SK-N-SH (cell line): ENCODE data around the gene KRTAP10-5. TPM values are rescaled to one million over a fixed set of nuclear protein-coding genes. Genes with fewer than 3 reads are reported as not detected.

Experiments used
- CTCF ChIA-PET: fragments of 300-600, 350-600 bp; formaldehyde crosslinking; extraction: SDS; loops from one replicate; lab custom pipeline; 2021; lab: Yijun Ruan, JAX
- POLR2A ChIA-PET: fragments of 350-600 bp; sonication (Branson Sonifier 250); formaldehyde crosslinking; extraction: SDS; loops from one replicate; lab custom pipeline; 2020; ENCODE audit warnings: antibody characterized with exemption, inconsistent platforms; lab: Yijun Ruan, JAX
- DNase-seq: peaks from one replicate; pipeline ENCODE4 v3.0.0; 2012
- H2AFZ ChIP-seq: fragments of 200-600 bp; sonication (generic); 2 replicates; pipeline ENCODE4 v1.8.1; 2016; ENCODE audit warnings: antibody characterized with exemption, mild to moderate bottlenecking, low read depth
- H3F3A ChIP-seq: fragments of 200-600 bp; sonication (generic); replicated peaks from 2 replicates; pipeline ENCODE3; 2016; ENCODE audit warnings: antibody characterized with exemption, mild to moderate bottlenecking; ENCODE audit not compliant: insufficient read depth
- H3K27ac ChIP-seq, 2 experiments: fragments of 200-500 bp in 1 of 2; fragments of 200-600 bp in 1 of 2; sonication (Bioruptor generic) in 1 of 2; sonication (generic), shearing (Covaris generic) in 1 of 2; 2 replicates each; pipeline versions ENCODE4 v1.5.1 to v1.6.1; 2014 to 2016; ENCODE audit warnings: low read depth in 2 of 2, inconsistent platforms in 1 of 2, low read length in 1 of 2, mild to moderate bottlenecking in 1 of 2, mixed read lengths in 1 of 2
- H3K27me3 ChIP-seq: fragments of 200-600 bp; sonication (generic), shearing (Covaris generic); 2 replicates; pipeline ENCODE4 v1.6.1; 2016; ENCODE audit warnings: mixed run types; ENCODE audit not compliant: insufficient read depth
- H3K36me3 ChIP-seq, 2 experiments: fragments of 200-500 bp in 1 of 2; fragments of 200-600 bp in 1 of 2; sonication (Bioruptor generic) in 1 of 2; sonication (generic) in 1 of 2; replicated peaks in 1 of 2; 2 replicates each; pipeline versions ENCODE3 to v1.5.1; 2014 to 2016; ENCODE audit warnings: low read length in 1 of 2, mild to moderate bottlenecking in 1 of 2; ENCODE audit not compliant: insufficient read depth in 2 of 2, control insufficient read depth in 1 of 2
- H3K4me1 ChIP-seq, 2 experiments: fragments of 200-500 bp in 1 of 2; fragments of 200-600 bp in 1 of 2; sonication (Bioruptor generic) in 1 of 2; sonication (generic), shearing (Covaris generic) in 1 of 2; 2 replicates each; pipeline versions ENCODE4 v1.5.1 to v1.6.1; 2014 to 2016; ENCODE audit warnings: low read depth in 1 of 2, low read length in 1 of 2, mixed run types in 1 of 2; ENCODE audit not compliant: insufficient read depth in 2 of 2, control insufficient read depth in 1 of 2
- H3K4me2 ChIP-seq: fragments of 200-600 bp; sonication (generic), shearing (Covaris generic); 2 replicates; pipeline ENCODE4 v1.6.1; 2017; ENCODE audit warnings: mixed run types
- H3K4me3 ChIP-seq, 2 experiments: fragments of 200-500 bp in 1 of 2; fragments of 200-600 bp in 1 of 2; sonication (Bioruptor generic) in 1 of 2; sonication (generic), shearing (Covaris generic) in 1 of 2; 2 replicates each; pipeline versions ENCODE4 v1.5.1 to v1.8.1; 2014 to 2016; ENCODE audit warnings: low read depth in 2 of 2, inconsistent platforms in 1 of 2, low read length in 1 of 2, mild to moderate bottlenecking in 1 of 2, mixed read lengths in 1 of 2, moderate library complexity in 1 of 2
- H3K79me2 ChIP-seq: fragments of 200-600 bp; sonication (generic); 2 replicates; pipeline ENCODE4 v1.8.1; 2017; ENCODE audit warnings: mild to moderate bottlenecking; ENCODE audit not compliant: insufficient read depth
- H3K9ac ChIP-seq: fragments of 200-600 bp; sonication (generic); 2 replicates; pipeline ENCODE4 v1.6.1; 2017; ENCODE audit warnings: mixed run types
- H3K9me2 ChIP-seq: fragments of 200-600 bp; sonication (generic); 2 replicates; pipeline ENCODE4 v1.6.1; 2017; ENCODE audit warnings: mixed run types
- H3K9me3 ChIP-seq: fragments of 200-600 bp; sonication (generic); 2 replicates; pipeline ENCODE4 v1.6.1; 2017; ENCODE audit warnings: mixed run types, mild to moderate bottlenecking, moderate library complexity
- H4K20me1 ChIP-seq: fragments of 200-600 bp; sonication (generic); 2 replicates; pipeline ENCODE4 v1.6.1; 2017; ENCODE audit warnings: mild to moderate bottlenecking, mixed run types; ENCODE audit not compliant: insufficient read depth
- CTCF ChIP-seq: fragments of 200-600 bp; sonication (generic); IDR thresholded peaks from 2 replicates; pipeline ENCODE4 v1.6.1; 2017; ENCODE audit warnings: antibody characterized with exemption, mild to moderate bottlenecking, moderate library complexity
- ELF1 ChIP-seq: IDR thresholded peaks from 2 replicates; pipeline ENCODE4 v1.4.0; 2012
- FOSL2 ChIP-seq: IDR thresholded peaks from 2 replicates; pipeline ENCODE4 v1.4.0; 2012; ENCODE audit warnings: low read depth, mild to moderate bottlenecking, moderate library complexity, borderline replicate concordance
- FOXJ3 ChIP-seq: sonication (generic); formaldehyde crosslinking; IDR thresholded peaks from 2 replicates; pipeline ENCODE4 v1.5.1; 2020; ENCODE audit warnings: mild to moderate bottlenecking, missing genetic modification reagents
- FOXM1 ChIP-seq: IDR thresholded peaks from 2 replicates; pipeline ENCODE4 v1.4.0; 2012; ENCODE audit warnings: low read depth, mild to moderate bottlenecking
- JUND ChIP-seq: IDR thresholded peaks from 2 replicates; pipeline ENCODE4 v1.4.0; 2012
- MXI1 ChIP-seq: IDR thresholded peaks from 2 replicates; pipeline ENCODE4 v1.6.1; 2012; ENCODE audit warnings: mild to moderate bottlenecking, low read depth, low read length, improper control_type of control experiment
- NRF1 ChIP-seq: IDR thresholded peaks from 2 replicates; pipeline ENCODE4 v1.6.1; 2012; ENCODE audit warnings: low read depth, mild to moderate bottlenecking, low read length
- PBX3 ChIP-seq: IDR thresholded peaks from 2 replicates; pipeline ENCODE4; 2012
- POLR2AphosphoS5 ChIP-seq: IDR thresholded peaks from 2 replicates; pipeline ENCODE4 v1.6.1; 2012; ENCODE audit warnings: low read depth, low read length
- RFX5 ChIP-seq: IDR thresholded peaks from 2 replicates; pipeline ENCODE4 v1.6.1; 2012; ENCODE audit warnings: mild to moderate bottlenecking, improper control_type of control experiment, low read length
- RXRA ChIP-seq: IDR thresholded peaks from 2 replicates; pipeline ENCODE4 v1.4.0; 2012; ENCODE audit warnings: low read depth, mild to moderate bottlenecking, borderline replicate concordance
- SIN3A ChIP-seq: IDR thresholded peaks from 2 replicates; pipeline ENCODE4 v1.6.1; 2012; ENCODE audit warnings: low read depth, mild to moderate bottlenecking, low read length, moderate library complexity, borderline replicate concordance
- SMC3 ChIP-seq: IDR thresholded peaks from 2 replicates; pipeline ENCODE4 v1.6.1; 2012; ENCODE audit warnings: low read depth, low read length, improper control_type of control experiment
- TAF1 ChIP-seq: IDR thresholded peaks from 2 replicates; pipeline ENCODE4 v1.6.1; 2012; ENCODE audit warnings: low read depth, mild to moderate bottlenecking, low read length, moderate library complexity, borderline replicate concordance
- USF2 ChIP-seq: fragments of 150-350 bp; IDR thresholded peaks from 2 replicates; pipeline ENCODE4 v1.6.1; 2017; ENCODE audit warnings: antibody characterized with exemption, low read length, low read depth, borderline replicate concordance
- YY1 ChIP-seq: IDR thresholded peaks from 2 replicates; pipeline ENCODE4 v1.4.0; 2012; ENCODE audit warnings: low read depth, mild to moderate bottlenecking
- WGBS: methylation state at CpG from one replicate; pipeline ENCODE4 v1.1.6; 2017; ENCODE audit warnings: low lambda C conversion rate; 5-methylcytosine and 5-hydroxymethylcytosine counted together
- polyA plus RNA-seq, 3 experiments: library from polyadenylated mRNA; depleted of rRNA; stranded (reverse); fragments of >200 nt; gene quantifications; 2 replicates each; pipeline ENCODE4 v1.2.3, GENCODE V29; 2012
- TF ChIP-seq, protein P1 (sequence below): IDR thresholded peaks from 2 replicates; pipeline ENCODE4 v1.6.1; 2012; ENCODE audit warnings: mild to moderate bottlenecking, low read depth, low read length, moderate library complexity
- TF ChIP-seq, protein P2 (sequence below): IDR thresholded peaks from 2 replicates; pipeline ENCODE4 v1.4.0; 2012; ENCODE audit warnings: low read depth

The KRTAP10-5 gene
- polyA plus RNA-seq, 1 of the 3 experiments (the other 2 are of a cell fraction): not detected

DNA sequence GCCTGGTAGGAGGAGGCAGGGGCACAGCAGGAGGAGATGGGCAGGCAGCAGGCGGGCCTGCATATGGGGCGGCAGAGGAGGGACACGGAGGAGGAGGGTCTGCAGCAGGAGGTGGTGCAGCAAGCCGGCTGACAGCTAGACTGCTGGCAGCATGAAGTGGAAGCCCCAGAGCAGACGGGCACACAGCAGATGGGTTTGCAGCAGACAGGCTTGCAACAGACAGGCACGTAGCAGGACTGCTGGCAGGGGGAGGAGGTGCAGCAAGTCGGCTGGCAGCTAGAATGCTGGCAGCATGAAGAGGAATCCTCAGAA is 615 bp downstream of the KRTAP10-5 start:
- no peaks in the 10 kb centered on the region for H3K79me2 ChIP-seq
- POLR2A ChIA-PET: no interaction called here
- no peak for DNase-seq
- H3K4me3 ChIP-seq: no peak overlapping the region
- H4K20me1 ChIP-seq: no peaks in the 10 kb centered on the region
- H3K4me2 ChIP-seq: no peak overlapping the region
- no peaks in the 10 kb centered on the region for H3K9me2 ChIP-seq
- no peaks in the 10 kb centered on the region for H3F3A ChIP-seq
- H3K36me3 ChIP-seq: no peaks in the 10 kb centered on the region
- WGBS: 8% methylated on average over 7 of the region's 7 CpGs
- H3K9me3 ChIP-seq: no peaks in the 10 kb centered on the region
- H3K9ac ChIP-seq: no peak overlapping the region
- H3K27me3 ChIP-seq: peaks cover 17% of the 10 kb centered on the region; the same call in 1 of the 2 replicates
- no peak overlapping the region for H2AFZ ChIP-seq
- H3K27ac ChIP-seq: no peak overlapping the region
- H3K4me1 ChIP-seq: peaks cover 0 to 10% of the 10 kb centered on the region in 2 experiments; a peak in 1 of 4 replicates
- CTCF ChIA-PET: interaction anchor here (1.1 kb wide), 2 partner anchors 17 to 213 kb away, joined by 3 to 5 read pairs; no protein-coding TSS in a partner anchor
- no peak for TF ChIP-seq FOXJ3 (CRISPR knock-in tag)
- TF ChIP-seq NRF1: no peak
- TF ChIP-seq JUND: no peak
- no peak for TF ChIP-seq FOSL2
- no peak for TF ChIP-seq FOXM1

DNA sequence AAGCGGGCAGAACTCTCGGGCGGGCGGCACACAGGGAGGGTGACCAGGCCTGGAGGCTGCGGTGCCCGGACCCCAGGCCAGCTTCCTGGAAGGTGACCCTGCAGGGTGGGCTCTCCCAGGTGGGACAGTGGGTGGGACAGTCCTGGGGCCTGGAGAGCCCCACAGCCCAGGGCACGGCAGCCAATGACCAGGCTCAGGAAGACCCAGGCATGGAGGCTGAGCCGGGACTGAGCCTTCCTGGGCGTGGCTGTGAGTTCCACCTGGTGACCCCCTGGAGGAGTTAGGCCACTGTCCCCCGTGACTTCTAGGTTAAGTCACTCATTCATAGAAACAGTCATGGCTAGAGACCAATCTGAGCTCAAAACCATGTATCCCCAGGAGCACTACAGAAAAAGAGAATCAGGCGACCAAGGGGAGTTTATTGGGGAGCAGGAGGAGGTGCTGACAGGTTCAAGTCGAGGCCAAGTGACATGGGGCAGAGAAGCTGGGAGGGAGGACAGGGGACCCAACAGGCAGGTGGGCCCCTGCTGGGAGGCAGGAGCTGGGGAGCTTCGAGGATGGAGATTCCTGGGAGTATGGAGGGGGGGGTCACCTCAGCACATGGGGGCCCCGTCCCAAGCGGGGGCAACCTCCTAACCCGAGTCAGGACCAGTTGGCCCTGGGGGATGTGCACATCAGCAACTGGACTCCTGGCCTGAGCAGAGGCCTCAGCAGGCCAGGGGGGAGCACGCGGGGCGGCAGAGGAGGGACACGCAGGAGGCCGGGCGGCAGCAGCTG is 1.2 kb downstream of the KRTAP10-5 start:
- Histone ChIP-seq H3K27ac (no peak overlapping the region), H3K4me2 (no peak overlapping the region), H2AFZ (no peak overlapping the region), H3K4me3 (no peak overlapping the region), H3K4me1 (peaks cover 0 to 10% of the 10 kb centered on the region in 2 experiments; a peak in 1 of 4 replicates), H3K36me3 (no peaks in the 10 kb centered on the region), H3F3A (no peaks in the 10 kb centered on the region), H3K9ac (no peak overlapping the region), H3K27me3 (peaks cover 22% of the 10 kb centered on the region; the same call in 1 of the 2 replicates), H3K9me2 (no peaks in the 10 kb centered on the region), H3K9me3 (no peaks in the 10 kb centered on the region), H3K79me2 (no peaks in the 10 kb centered on the region), H4K20me1 (no peaks in the 10 kb centered on the region)
- 26% methylated on average over 15 of the region's 22 CpGs for WGBS
- ChIA-PET CTCF (no interaction called here), POLR2A (no interaction called here)
- DNase-seq: no peak
- no peak for TF ChIP-seq MXI1
- TF ChIP-seq, protein P1, sequence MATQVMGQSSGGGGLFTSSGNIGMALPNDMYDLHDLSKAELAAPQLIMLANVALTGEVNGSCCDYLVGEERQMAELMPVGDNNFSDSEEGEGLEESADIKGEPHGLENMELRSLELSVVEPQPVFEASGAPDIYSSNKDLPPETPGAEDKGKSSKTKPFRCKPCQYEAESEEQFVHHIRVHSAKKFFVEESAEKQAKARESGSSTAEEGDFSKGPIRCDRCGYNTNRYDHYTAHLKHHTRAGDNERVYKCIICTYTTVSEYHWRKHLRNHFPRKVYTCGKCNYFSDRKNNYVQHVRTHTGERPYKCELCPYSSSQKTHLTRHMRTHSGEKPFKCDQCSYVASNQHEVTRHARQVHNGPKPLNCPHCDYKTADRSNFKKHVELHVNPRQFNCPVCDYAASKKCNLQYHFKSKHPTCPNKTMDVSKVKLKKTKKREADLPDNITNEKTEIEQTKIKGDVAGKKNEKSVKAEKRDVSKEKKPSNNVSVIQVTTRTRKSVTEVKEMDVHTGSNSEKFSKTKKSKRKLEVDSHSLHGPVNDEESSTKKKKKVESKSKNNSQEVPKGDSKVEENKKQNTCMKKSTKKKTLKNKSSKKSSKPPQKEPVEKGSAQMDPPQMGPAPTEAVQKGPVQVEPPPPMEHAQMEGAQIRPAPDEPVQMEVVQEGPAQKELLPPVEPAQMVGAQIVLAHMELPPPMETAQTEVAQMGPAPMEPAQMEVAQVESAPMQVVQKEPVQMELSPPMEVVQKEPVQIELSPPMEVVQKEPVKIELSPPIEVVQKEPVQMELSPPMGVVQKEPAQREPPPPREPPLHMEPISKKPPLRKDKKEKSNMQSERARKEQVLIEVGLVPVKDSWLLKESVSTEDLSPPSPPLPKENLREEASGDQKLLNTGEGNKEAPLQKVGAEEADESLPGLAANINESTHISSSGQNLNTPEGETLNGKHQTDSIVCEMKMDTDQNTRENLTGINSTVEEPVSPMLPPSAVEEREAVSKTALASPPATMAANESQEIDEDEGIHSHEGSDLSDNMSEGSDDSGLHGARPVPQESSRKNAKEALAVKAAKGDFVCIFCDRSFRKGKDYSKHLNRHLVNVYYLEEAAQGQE: no peak
- no peak for TF ChIP-seq SIN3A
- TF ChIP-seq JUND: no peak
- no peak for TF ChIP-seq YY1
- TF ChIP-seq RXRA: no peak
- TF ChIP-seq POLR2AphosphoS5: no peak
- TF ChIP-seq RFX5: no peak
- no peak for TF ChIP-seq USF2
- no peak for TF ChIP-seq SMC3
- TF ChIP-seq, protein P2, sequence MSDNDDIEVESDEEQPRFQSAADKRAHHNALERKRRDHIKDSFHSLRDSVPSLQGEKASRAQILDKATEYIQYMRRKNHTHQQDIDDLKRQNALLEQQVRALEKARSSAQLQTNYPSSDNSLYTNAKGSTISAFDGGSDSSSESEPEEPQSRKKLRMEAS: no peak
- TF ChIP-seq TAF1: no peak
- TF ChIP-seq PBX3: no peak
- TF ChIP-seq CTCF: no peak
- no peak for TF ChIP-seq FOXJ3 (CRISPR knock-in tag)
- no peak for TF ChIP-seq FOSL2
- TF ChIP-seq ELF1: no peak
